GM10266 (cell line): ENCODE results near the gene ALCAM.

Experiments used
- DNase-seq: peaks from one replicate; pipeline ENCODE4 v3.0.0; 2012; ENCODE audit errors: extremely low spot score
- TF ChIP-seq, protein P1 (sequence below): IDR thresholded peaks from 2 replicates; pipeline ENCODE4 v1.5.1; 2012; ENCODE audit warnings: mild to moderate bottlenecking, low read depth; ENCODE audit not compliant: control insufficient read depth, insufficient read depth; ENCODE audit errors: missing control alignments

ALCAM gene

DNA sequence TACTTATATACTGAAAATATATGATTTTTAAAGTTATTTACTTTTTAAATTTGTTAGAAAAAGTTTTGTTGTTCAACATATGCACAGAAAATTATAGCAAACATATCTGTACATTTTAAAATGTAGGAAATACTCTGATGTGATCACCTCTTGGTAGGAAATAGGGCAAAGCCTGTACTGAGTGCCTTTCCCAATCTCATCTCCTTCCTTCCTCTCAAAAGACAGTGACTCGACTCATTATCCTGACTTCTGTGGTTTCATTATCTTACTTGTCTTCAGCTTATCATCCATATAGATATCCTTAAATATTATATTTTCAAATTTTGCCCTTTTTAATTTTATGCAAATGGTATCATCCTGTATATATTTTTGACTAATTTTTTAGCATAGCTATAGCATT is 18.4 kb upstream of the ALCAM start:
- TF ChIP-seq, protein P1, sequence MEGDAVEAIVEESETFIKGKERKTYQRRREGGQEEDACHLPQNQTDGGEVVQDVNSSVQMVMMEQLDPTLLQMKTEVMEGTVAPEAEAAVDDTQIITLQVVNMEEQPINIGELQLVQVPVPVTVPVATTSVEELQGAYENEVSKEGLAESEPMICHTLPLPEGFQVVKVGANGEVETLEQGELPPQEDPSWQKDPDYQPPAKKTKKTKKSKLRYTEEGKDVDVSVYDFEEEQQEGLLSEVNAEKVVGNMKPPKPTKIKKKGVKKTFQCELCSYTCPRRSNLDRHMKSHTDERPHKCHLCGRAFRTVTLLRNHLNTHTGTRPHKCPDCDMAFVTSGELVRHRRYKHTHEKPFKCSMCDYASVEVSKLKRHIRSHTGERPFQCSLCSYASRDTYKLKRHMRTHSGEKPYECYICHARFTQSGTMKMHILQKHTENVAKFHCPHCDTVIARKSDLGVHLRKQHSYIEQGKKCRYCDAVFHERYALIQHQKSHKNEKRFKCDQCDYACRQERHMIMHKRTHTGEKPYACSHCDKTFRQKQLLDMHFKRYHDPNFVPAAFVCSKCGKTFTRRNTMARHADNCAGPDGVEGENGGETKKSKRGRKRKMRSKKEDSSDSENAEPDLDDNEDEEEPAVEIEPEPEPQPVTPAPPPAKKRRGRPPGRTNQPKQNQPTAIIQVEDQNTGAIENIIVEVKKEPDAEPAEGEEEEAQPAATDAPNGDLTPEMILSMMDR, result no peak
- no peak for DNase-seq

DNA sequence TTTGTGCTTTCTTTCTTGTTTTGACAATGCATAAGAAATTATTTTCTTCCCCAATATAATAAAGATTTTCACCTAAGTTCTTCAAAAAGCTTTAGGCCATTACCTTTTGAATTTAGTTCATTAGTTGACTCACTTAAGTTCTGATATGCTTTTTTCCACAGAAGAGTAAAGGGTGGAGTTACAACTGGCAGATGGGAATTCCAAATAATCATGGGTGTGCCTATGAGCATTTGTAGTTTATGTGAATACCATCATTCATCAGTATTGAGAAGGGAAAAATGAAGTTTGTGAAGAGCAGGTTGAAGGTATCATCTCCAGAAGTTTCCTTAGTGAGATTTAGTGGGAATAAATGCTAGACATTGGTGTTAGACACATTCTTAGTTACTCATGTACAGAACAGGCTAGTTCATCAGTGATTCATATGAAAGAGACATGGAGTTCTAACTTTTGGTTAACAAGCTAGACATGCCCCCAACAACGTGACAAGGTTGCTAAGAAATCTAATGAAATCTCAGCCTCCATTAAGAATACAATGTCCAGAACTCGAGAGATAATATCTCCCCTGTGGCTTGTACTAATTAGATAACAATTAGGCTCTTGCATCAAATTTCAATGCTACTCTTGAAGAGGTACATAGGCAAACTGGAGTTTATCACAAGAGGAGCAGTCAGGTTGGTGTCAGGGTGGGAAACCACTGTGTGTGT is 16.9 kb upstream of the ALCAM start:
- DNase-seq, result no peak
- TF ChIP-seq, protein P1, result no peak

DNA sequence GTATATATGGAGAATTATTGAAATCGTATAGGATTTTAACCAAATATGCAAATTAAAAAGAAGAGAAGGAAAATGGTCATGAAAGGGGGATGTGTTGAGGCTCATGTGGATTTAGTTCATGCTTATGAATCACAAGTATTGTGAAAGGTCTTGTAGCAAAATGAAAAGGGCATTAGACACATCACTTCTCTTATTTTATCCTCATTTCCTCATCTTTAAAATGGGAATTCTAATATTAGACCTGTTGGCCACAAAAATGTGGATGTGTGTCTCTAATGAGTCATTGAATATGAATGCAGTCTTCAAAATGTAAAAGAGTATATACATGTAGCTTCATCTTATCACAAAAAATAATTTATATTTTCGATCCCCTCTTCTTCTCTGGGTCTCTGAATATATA is 14.9 kb upstream of the ALCAM start:
- TF ChIP-seq, protein P1, result no peak
- no peak for DNase-seq

DNA sequence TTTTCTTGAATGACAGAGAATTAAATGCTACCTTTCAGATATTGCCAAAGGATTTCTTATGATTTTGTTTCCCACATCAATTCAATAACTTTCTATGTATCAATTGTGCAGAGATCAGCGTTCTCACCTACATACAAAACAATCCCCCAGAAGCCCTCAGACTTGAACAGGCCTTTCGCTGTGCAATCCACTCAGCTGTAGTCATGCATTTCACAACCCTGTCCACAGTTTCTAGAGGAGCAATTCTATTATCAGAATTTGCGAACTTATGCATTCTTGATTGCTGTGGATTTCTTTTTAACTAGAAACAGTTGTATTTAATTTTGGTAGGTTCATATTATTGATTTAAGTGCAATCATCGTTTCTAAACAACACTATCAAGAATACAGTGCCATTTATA is 13.7 kb upstream of the ALCAM start:
- TF ChIP-seq, protein P1, result no peak
- no peak for DNase-seq

DNA sequence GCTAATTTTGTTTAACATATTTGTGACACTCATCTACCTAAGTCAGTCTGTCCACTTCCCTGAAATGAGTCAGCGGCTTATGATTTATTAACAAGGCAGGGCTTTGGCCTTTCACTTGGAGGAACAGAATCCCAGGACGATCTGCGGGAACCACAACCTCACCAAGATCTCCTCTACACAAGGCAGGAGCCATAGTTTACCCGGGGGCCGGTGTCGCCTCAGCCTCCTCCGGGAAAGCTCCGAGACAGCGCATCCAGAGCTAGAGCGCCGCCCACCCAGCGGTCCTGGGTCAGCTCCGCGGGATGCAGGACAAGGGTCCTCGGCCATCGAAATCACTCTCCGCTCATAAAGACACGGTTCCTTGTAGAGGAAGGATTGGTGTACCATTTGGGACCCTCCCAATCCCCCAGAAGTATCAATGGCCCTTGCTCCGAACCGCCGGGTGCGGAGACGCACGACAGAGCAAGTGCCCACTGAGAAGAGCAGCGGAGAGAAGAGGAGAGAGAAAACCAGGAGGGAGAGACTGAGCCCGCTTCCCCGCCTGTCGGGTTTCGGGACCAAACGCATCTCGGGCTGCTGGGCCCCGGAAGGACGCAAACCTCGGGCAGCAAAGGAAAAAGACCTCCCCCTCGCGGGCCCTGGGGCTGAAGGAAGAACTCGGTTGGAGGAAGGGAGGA is 13.1 kb upstream of the ALCAM start:
- no peak for DNase-seq
- TF ChIP-seq, protein P1, result no peak

DNA sequence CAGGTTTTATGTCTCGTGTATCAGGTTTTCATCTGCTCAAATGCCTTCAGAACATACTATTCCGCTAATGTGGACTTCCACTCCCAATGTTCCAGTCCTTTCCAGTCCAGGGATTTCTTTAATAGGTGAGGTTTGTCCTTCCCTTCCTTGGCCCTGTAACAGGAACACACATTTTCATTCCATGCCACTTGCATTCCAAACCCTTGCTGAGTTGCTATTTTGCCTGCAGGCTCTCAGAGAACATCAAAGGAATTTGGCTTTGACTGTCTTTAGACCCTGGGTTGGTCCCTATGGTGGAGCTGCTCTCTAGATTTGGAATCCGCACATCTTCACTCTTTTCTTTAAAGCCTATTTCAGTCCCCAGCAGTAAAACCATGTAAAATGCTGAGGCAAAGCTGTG is 12.3 kb upstream of the ALCAM start:
- no peak for DNase-seq
- TF ChIP-seq, protein P1, result no peak

DNA sequence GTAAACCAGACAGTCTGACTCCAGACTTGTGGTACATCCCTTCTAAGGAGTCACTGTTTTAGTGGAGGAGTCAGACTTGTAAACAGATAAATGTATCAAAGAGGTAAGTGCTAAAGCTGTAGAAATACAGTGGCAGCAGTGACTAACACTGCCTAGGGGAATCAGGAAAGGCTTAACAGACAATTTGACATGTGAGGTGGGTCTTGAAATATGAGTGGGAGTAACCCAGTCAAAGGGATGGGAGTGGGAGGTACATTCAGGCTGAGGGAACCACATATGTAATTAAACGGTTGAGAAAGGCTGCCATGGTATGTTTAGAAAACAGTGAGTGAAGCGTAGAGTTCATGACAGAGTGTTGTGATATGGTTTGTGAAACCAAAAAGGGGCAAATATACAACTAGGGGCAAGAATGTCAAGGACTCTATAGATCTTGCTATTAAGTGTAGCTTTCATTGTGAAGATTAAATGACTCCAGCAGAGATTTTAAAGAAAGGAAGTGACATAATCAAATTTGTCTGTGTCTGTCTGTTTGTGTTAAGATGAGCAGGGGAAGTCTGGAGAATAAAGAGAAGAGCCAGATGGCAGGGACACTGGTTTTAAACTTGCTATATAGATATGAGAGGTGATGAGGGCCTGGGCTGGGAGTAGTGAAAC is 11.2 kb upstream of the ALCAM start:
- TF ChIP-seq, protein P1, result no peak
- no peak for DNase-seq
